H1 (cell line): ENCODE data around the gene COX7A2. TPM values are rescaled to one million over a fixed set of nuclear protein-coding genes. Genes with fewer than 3 reads are reported as not detected.

Experiments
- CTCF ChIA-PET: fragments of 300-600 bp; sonication (Branson Sonifier 250); formaldehyde crosslinking; loops from one replicate; lab custom pipeline; 2021; ENCODE audit not compliant: partially characterized antibody; lab: Charles Lee
- POLR2A ChIA-PET: fragments of 300-600 bp; sonication (Branson Sonifier 250); formaldehyde crosslinking; loops from one replicate; lab custom pipeline; 2021; ENCODE audit warnings: inconsistent platforms; ENCODE audit not compliant: partially characterized antibody; lab: Charles Lee
- DNase-seq, 2 experiments: peaks; one replicate each; pipeline versions ENCODE4 v3.0.0 to v3.0.0-alpha.2; 2010 to 2022; ENCODE audit warnings: low spot score in 2 of 2, low read depth in 1 of 2, mixed read lengths in 1 of 2
- FAIRE-seq: peaks from 2 replicates; lab custom pipeline; 2011; peaks lifted over from hg19 to GRCh38; lab: Jason Lieb, UNC
- H2AFZ ChIP-seq: 2 replicates; pipeline ENCODE4 v1.8.1; 2012; ENCODE audit warnings: low read length, inconsistent platforms
- H2AK5ac ChIP-seq: 2 replicates; pipeline ENCODE4 v1.6.1; 2013; ENCODE audit warnings: low read depth, low read length
- H2BK120ac ChIP-seq: replicated peaks from 2 replicates; pipeline ENCODE3; 2013; ENCODE audit warnings: low read depth, low read length, inconsistent platforms
- H2BK12ac ChIP-seq: 2 replicates; pipeline ENCODE4 v1.6.1; 2013; ENCODE audit warnings: low read depth, low read length
- H2BK15ac ChIP-seq: 2 replicates; pipeline ENCODE4 v1.6.1; 2013; ENCODE audit warnings: low read length
- H2BK20ac ChIP-seq: 2 replicates; pipeline ENCODE4 v1.6.1; 2013; ENCODE audit warnings: low read length
- H2BK5ac ChIP-seq: 2 replicates; pipeline ENCODE4 v1.6.1; 2013; ENCODE audit warnings: low read depth, low read length
- H3K14ac ChIP-seq: 2 replicates; pipeline ENCODE4 v1.6.1; 2013; ENCODE audit warnings: inconsistent platforms; ENCODE audit not compliant: insufficient read length
- H3K18ac ChIP-seq: 2 replicates; pipeline ENCODE4 v1.6.1; 2013; ENCODE audit warnings: low read length; ENCODE audit errors: extremely low read depth
- H3K23ac ChIP-seq: 2 replicates; pipeline ENCODE4 v1.6.1; 2013; ENCODE audit warnings: inconsistent platforms; ENCODE audit not compliant: insufficient read length
- H3K23me2 ChIP-seq: 2 replicates; pipeline ENCODE4 v1.6.1; 2013; ENCODE audit warnings: low read depth, low read length
- H3K27ac ChIP-seq: 2 replicates; pipeline ENCODE4 v1.6.1; 2011; ENCODE audit warnings: low read depth, low read length, inconsistent platforms
- H3K27me3 ChIP-seq, 4 experiments: replicated peaks in 1 of 4; 1 replicate in 1 of 4; 2 replicates in 3 of 4; pipeline versions ENCODE4 v1.6.1 to v1.8.1; 2011 to 2013; ENCODE audit warnings: low read length in 3 of 4, mild to moderate bottlenecking in 3 of 4, inconsistent platforms in 2 of 4, mixed read lengths in 2 of 4, moderate library complexity in 1 of 4; ENCODE audit not compliant: control insufficient read depth in 3 of 4, insufficient read depth in 3 of 4; ENCODE audit errors: extremely low read depth in 1 of 4
- H3K36me3 ChIP-seq, 4 experiments: 2 replicates each; pipeline versions ENCODE4 v1.6.1 to v1.8.1; 2011 to 2013; ENCODE audit warnings: mild to moderate bottlenecking in 4 of 4, low read length in 3 of 4, moderate library complexity in 2 of 4, control low read depth in 1 of 4, inconsistent platforms in 1 of 4; ENCODE audit not compliant: insufficient read depth in 4 of 4, control insufficient read depth in 2 of 4
- H3K4ac ChIP-seq: replicated peaks from 2 replicates; pipeline ENCODE3; 2013; ENCODE audit warnings: low read length, low read depth, mixed read lengths, inconsistent platforms; ENCODE audit not compliant: insufficient read length
- H3K4me1 ChIP-seq, 4 experiments: replicated peaks in 1 of 4; 1 replicate in 1 of 4; 2 replicates in 3 of 4; pipeline versions ENCODE4 v1.6.1 to v1.8.1; 2011 to 2013; ENCODE audit warnings: low read length in 3 of 4, inconsistent platforms in 2 of 4, mixed read lengths in 1 of 4; ENCODE audit not compliant: insufficient read depth in 4 of 4, control insufficient read depth in 3 of 4
- H3K4me2 ChIP-seq, 2 experiments: 2 replicates each; pipeline versions ENCODE4 v1.6.1 to v1.8.1; 2011 to 2013; ENCODE audit warnings: low read depth in 2 of 2, low read length in 2 of 2, control low read depth in 1 of 2, inconsistent platforms in 1 of 2, mild to moderate bottlenecking in 1 of 2; ENCODE audit not compliant: insufficient read depth in 1 of 2
- H3K4me3 ChIP-seq, 4 experiments: fragments of 200-600, 300-600 bp in 1 of 4; sonication (generic), shearing (Covaris generic), sonication (Bioruptor Twin) in 1 of 4; 2 replicates each; pipeline versions ENCODE4 v1.5.1 to v1.8.1; 2011 to 2016; ENCODE audit warnings: low read length in 4 of 4, low read depth in 3 of 4, control low read depth in 2 of 4, inconsistent platforms in 2 of 4, mild to moderate bottlenecking in 2 of 4, mixed read lengths in 1 of 4, moderate library complexity in 1 of 4; ENCODE audit not compliant: insufficient read depth in 2 of 4; ENCODE audit errors: extremely low read depth in 1 of 4
- H3K56ac ChIP-seq: replicated peaks from 2 replicates; pipeline ENCODE3; 2013; ENCODE audit warnings: low read depth, mild to moderate bottlenecking, mixed read lengths, low read length, inconsistent platforms; ENCODE audit not compliant: insufficient read length
- H3K79me1 ChIP-seq: 2 replicates; pipeline ENCODE4 v1.6.1; 2013; ENCODE audit warnings: low read depth, low read length, control low read depth
- H3K79me2 ChIP-seq, 2 experiments: 2 replicates each; pipeline versions ENCODE4 v1.6.1 to v1.8.1; 2012 to 2013; ENCODE audit warnings: low read length in 2 of 2, mild to moderate bottlenecking in 2 of 2, inconsistent platforms in 1 of 2; ENCODE audit not compliant: insufficient read depth in 2 of 2, control insufficient read depth in 1 of 2
- H3K9ac ChIP-seq, 4 experiments: replicated peaks in 1 of 4; 1 replicate in 1 of 4; 2 replicates in 3 of 4; pipeline versions ENCODE4 v1.6.1 to v1.8.1; 2011 to 2013; ENCODE audit warnings: low read depth in 3 of 4, low read length in 3 of 4, control low read depth in 2 of 4, mild to moderate bottlenecking in 2 of 4, moderate library complexity in 2 of 4, inconsistent platforms in 1 of 4; ENCODE audit errors: extremely low read depth in 1 of 4
- H3K9me3 ChIP-seq, 2 experiments: 2 replicates each; pipeline versions ENCODE4 v1.6.1 to v1.8.1; 2012 to 2013; ENCODE audit warnings: mild to moderate bottlenecking in 2 of 2, moderate library complexity in 2 of 2, control low read depth in 1 of 2, inconsistent platforms in 1 of 2, low read depth in 1 of 2, low read length in 1 of 2, mixed read lengths in 1 of 2; ENCODE audit not compliant: insufficient read depth in 2 of 2
- H4K20me1 ChIP-seq, 2 experiments: replicated peaks in 1 of 2; 2 replicates each; pipeline versions ENCODE3 to v1.8.1; 2011 to 2013; ENCODE audit warnings: inconsistent platforms in 2 of 2, low read length in 2 of 2, mild to moderate bottlenecking in 1 of 2; ENCODE audit not compliant: insufficient read depth in 2 of 2, control insufficient read depth in 1 of 2
- H4K5ac ChIP-seq: 2 replicates; pipeline ENCODE4 v1.6.1; 2013; ENCODE audit warnings: low read length, low read depth, mixed read lengths, inconsistent platforms; ENCODE audit not compliant: insufficient read length
- H4K8ac ChIP-seq: 2 replicates; pipeline ENCODE4 v1.8.0; 2013; ENCODE audit warnings: mild to moderate bottlenecking, moderate library complexity, low read length, inconsistent platforms; ENCODE audit not compliant: insufficient read depth; ENCODE audit errors: extremely low read depth
- H4K91ac ChIP-seq: replicated peaks from 2 replicates; pipeline ENCODE3; 2013; ENCODE audit warnings: low read length, mixed read lengths, inconsistent platforms; ENCODE audit not compliant: insufficient read length
- CTCF ChIP-seq, 3 experiments: IDR thresholded peaks; 1 replicate in 2 of 3; 2 replicates in 1 of 3; pipeline versions ENCODE4 v1.5.1 to v1.6.1; 2011; ENCODE audit warnings: low read length in 3 of 3, mild to moderate bottlenecking in 3 of 3, inconsistent platforms in 2 of 3, low read depth in 1 of 3, moderate library complexity in 1 of 3; ENCODE audit not compliant: insufficient read depth in 1 of 3; ENCODE audit errors: control extremely low read depth in 1 of 3
- E2F6 ChIP-seq: IDR thresholded peaks from 2 replicates; pipeline ENCODE4 v1.6.1; 2012; ENCODE audit warnings: inconsistent platforms
- KDM4A ChIP-seq: IDR thresholded peaks from one replicate; pipeline ENCODE4 v1.7.1; 2012; ENCODE audit warnings: low read depth, mild to moderate bottlenecking, moderate library complexity, low read length, inconsistent platforms; ENCODE audit not compliant: severe bottlenecking
- RAD21 ChIP-seq, 2 experiments: IDR thresholded peaks in 1 of 2; conservative IDR thresholded peaks in 1 of 2; 2 replicates each; pipeline ENCODE4 v1.6.1; 2011; ENCODE audit warnings: low read depth in 2 of 2, low read length in 2 of 2, improper control_type of control experiment in 1 of 2, inconsistent platforms in 1 of 2, mild to moderate bottlenecking in 1 of 2, moderate library complexity in 1 of 2
- WGBS, 2 experiments: shearing (Covaris generic) in 1 of 2; methylation state at CpG; one replicate each; pipeline versions ENCODE4 v1.1.6 to v1.1.7; 2013 to 2015; ENCODE audit warnings: low lambda C conversion rate in 2 of 2, mixed read lengths in 2 of 2, inconsistent platforms in 1 of 2, low coverage in 1 of 2, missing lambda C conversion rate in 1 of 2; ENCODE audit not compliant: insufficient replicate concordance in 2 of 2, insufficient coverage in 1 of 2, insufficient read length in 1 of 2; ENCODE audit errors: extremely low coverage in 1 of 2, missing lambda C conversion rate in 1 of 2; 5-methylcytosine and 5-hydroxymethylcytosine counted together
- polyA plus RNA-seq, 7 experiments: library from polyadenylated mRNA; depleted of rRNA in 3 of 7; stranded (reverse) in 5 of 7; unstranded in 2 of 7; fragments of >200 nt in 5 of 7; fragments of 200-250 nt in 2 of 7; gene quantifications; 1 replicate in 5 of 7; 2 replicates in 1 of 7; 4 replicates in 1 of 7; pipeline versions ENCODE4 v1.2.1 to v1.2.3, GENCODE V29; 2011 to 2013; ENCODE audit warnings: missing spikeins in 2 of 7, mixed read lengths in 2 of 7
- total RNA-seq: library from RNA; stranded (reverse); fragmentation: NEBNext Ultra II Directional; extraction: Animal tissue kit (Norgen Biotek cat#: 25700); gene quantifications from 2 replicates; pipeline ENCODE4 v1.2.1, GENCODE V29; 2021

COX7A2 gene
- total and polyA plus RNA-seq, 2 of the 8 experiments (the other 6 are each of a cell fraction or from before 2014, with no cell fraction given): 262 to 468 TPM

- Histone ChIP-seq H3K56ac (no peak overlapping the region), H2BK15ac (no peak overlapping the region), H4K8ac (no peak overlapping the region), H3K36me3 (peaks cover 2 to 22% (median 4%) of the 10 kb centered on the region in 4 experiments; a peak in 4 of 8 replicates), H2BK120ac (no peak overlapping the region), H2AFZ (no peak overlapping the region), H3K18ac (no peak overlapping the region), H3K79me1 (no peaks in the 10 kb centered on the region), H3K27me3 (no peaks in the 10 kb centered on the region), H4K20me1 (no peaks in the 10 kb centered on the region), H3K9me3 (no peaks in the 10 kb centered on the region), H2BK5ac (no peak overlapping the region), H2BK12ac (no peak overlapping the region), H3K23me2 (no peaks in the 10 kb centered on the region), H4K5ac (no peak overlapping the region), H3K4me1 (peaks cover 2 to 9% (median 7%) of the 10 kb centered on the region in 4 experiments; a peak in 5 of 7 replicates), H3K4me3 (no peak overlapping the region), H3K9ac (no peak overlapping the region), H3K79me2 (peaks cover 0 to 69% of the 10 kb centered on the region in 2 experiments; a peak in 3 of 4 replicates), H3K23ac (no peak overlapping the region), H4K91ac (no peak overlapping the region), H2BK20ac (no peak overlapping the region), H2AK5ac (no peak overlapping the region), H3K27ac (no peak overlapping the region), H3K14ac (no peak overlapping the region), H3K4ac (no peak overlapping the region), H3K4me2 (no peak overlapping the region)
- DNase-seq: no peak
- POLR2A ChIA-PET: interaction anchor here (1.2 to 1.7 kb wide), 2 partner anchors 9 to 23 kb away, joined by 3 to 7 read pairs; partner anchors contain the start of gene COX7A2
- CTCF ChIA-PET: interaction anchor here (0.6 to 6.8 kb wide), 27 partner anchors 9 to 1512 kb away, joined by 3 to 66 read pairs (median 3); partner anchors contain the start of gene TMEM30A
- peak; percentile 80 for FAIRE-seq
- WGBS, 2 experiments: 64% methylated on average over 2 of the region's 2 CpGs; no CpG with 5 or more reads in 1 of the 2 experiments
- TF ChIP-seq RAD21 (IDR thresholded peaks at IDR 0.05 in 1 of 2, conservative IDR thresholded peaks at IDR 0.05 in 1 of 2; ENCODE audit: low read depth in 2 of 2, low read length in 2 of 2): peak; percentile 60 to 66
- TF ChIP-seq E2F6: no peak
- TF ChIP-seq CTCF (IDR thresholded peaks at IDR 0.05; ENCODE audit: control extremely low read depth in 1 of 3, insufficient read depth in 1 of 3, low read depth in 1 of 3, low read length in 3 of 3): peak in 1 of 3 experiments; percentile 63; a peak in 2 of 4 replicates
- no peak for TF ChIP-seq KDM4A
These were observed 23.2 kb upstream of the COX7A2 start for GRCh38 chr6:75266716-75267291.
